Activated CD8-positive, alpha-beta T cell treated with anti-CD3 and anti-CD28 coated beads for 36 hours (primary cell): ENCODE data around the gene SLC30A5. TPM values are rescaled to one million over a fixed set of nuclear protein-coding genes. Genes with fewer than 3 reads are reported as not detected.
"Not testable (repeated sequence)": the region's sequence is repeated elsewhere in the genome, so short reads cannot be mapped to it uniquely, and the experiment has no call there.

Source experiments
- ATAC-seq: fragments of 200-7000 bp; cut with Tn5 transposase; one replicate; pipeline ENCODE4 v1.10.0; 2021; ENCODE audit warnings: mild to moderate bottlenecking, moderate library complexity
- CTCF ChIA-PET: fragments of 350-600 bp; sonication (Branson Sonifier 250); formaldehyde crosslinking; loops from one replicate; lab custom pipeline; 2021; ENCODE audit warnings: antibody characterized with exemption; lab: Charles Lee
- POLR2A ChIA-PET: fragments of 350-600 bp; sonication (Branson Sonifier 250); formaldehyde crosslinking; loops from one replicate; lab custom pipeline; 2021; ENCODE audit warnings: antibody characterized with exemption; lab: Charles Lee
- DNase-seq: peaks from one replicate; pipeline ENCODE4 v3.0.0-alpha.2; 2020
- H3K27ac Mint-ChIP-seq: one replicate; pipeline ENCODE4 v1.8.0; 2021; ENCODE audit warnings: mild to moderate bottlenecking, mixed read lengths
- H3K27me3 Mint-ChIP-seq: one replicate; pipeline ENCODE4 v1.8.0; 2021; ENCODE audit warnings: mixed read lengths
- H3K36me3 Mint-ChIP-seq: one replicate; pipeline ENCODE4 v1.8.0; 2021; ENCODE audit warnings: low read depth, mixed read lengths
- H3K4me1 Mint-ChIP-seq: one replicate; pipeline ENCODE4 v1.8.0; 2021; ENCODE audit warnings: low read depth, mixed read lengths
- H3K4me3 Mint-ChIP-seq: one replicate; pipeline ENCODE4 v1.8.0; 2021; ENCODE audit warnings: mild to moderate bottlenecking, moderate library complexity, mixed read lengths
- H3K9me3 Mint-ChIP-seq: one replicate; pipeline ENCODE4 v1.8.0; 2021; ENCODE audit warnings: mixed read lengths
- intact Hi-C: fragments of 100-400 bp; cut with micrococcal nuclease; formaldehyde crosslinking; loops from one replicate; pipeline ENCODE4 v1.10.0; 2022
- total RNA-seq, 2 experiments: library from RNA; stranded (reverse); gene quantifications; one replicate each; pipeline ENCODE4 v1.2.3, GENCODE V29; 2021
- TF ChIP-seq, protein P1 (sequence below): fragments of 200-600 bp; IDR thresholded peaks from one replicate; pipeline ENCODE4 v1.8.0; 2022; ENCODE audit warnings: antibody characterized with exemption, mild to moderate bottlenecking

Gene SLC30A5
- total RNA-seq, 2 experiments from 2014 or later: 33.0 to 40.1 TPM

DNA sequence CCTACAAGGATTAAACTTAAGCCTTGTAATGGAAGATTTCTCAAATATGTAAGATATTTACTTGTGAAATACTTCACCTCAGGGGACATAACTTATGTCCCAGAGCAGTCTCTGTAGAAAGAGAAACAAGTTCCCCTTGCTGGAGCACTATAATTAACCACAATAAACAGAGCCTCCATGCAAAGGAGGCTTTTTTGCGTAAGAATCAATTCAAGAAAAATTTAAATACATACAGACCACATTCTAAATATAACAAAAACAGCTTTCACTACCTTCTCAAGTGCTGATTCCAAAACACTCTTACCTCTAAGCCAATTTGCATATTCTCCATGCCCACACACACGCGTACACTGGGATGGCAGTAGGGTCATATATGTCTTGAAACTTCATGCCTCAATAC is 42.5 kb downstream of the SLC30A5 start:
- H3K9me3 Mint-ChIP-seq: peaks cover 6% of the 10 kb centered on the region
- no peak overlapping the region for H3K27ac Mint-ChIP-seq
- CTCF ChIA-PET: no interaction called here
- intact Hi-C loops: no loop called here
- no peaks in the 10 kb centered on the region for H3K27me3 Mint-ChIP-seq
- no peaks in the 10 kb centered on the region for H3K4me1 Mint-ChIP-seq
- no peak overlapping the region for H3K4me3 Mint-ChIP-seq
- no peak for ATAC-seq
- TF ChIP-seq, protein P1, sequence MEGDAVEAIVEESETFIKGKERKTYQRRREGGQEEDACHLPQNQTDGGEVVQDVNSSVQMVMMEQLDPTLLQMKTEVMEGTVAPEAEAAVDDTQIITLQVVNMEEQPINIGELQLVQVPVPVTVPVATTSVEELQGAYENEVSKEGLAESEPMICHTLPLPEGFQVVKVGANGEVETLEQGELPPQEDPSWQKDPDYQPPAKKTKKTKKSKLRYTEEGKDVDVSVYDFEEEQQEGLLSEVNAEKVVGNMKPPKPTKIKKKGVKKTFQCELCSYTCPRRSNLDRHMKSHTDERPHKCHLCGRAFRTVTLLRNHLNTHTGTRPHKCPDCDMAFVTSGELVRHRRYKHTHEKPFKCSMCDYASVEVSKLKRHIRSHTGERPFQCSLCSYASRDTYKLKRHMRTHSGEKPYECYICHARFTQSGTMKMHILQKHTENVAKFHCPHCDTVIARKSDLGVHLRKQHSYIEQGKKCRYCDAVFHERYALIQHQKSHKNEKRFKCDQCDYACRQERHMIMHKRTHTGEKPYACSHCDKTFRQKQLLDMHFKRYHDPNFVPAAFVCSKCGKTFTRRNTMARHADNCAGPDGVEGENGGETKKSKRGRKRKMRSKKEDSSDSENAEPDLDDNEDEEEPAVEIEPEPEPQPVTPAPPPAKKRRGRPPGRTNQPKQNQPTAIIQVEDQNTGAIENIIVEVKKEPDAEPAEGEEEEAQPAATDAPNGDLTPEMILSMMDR: no peak
- peaks cover 9% of the 10 kb centered on the region for H3K36me3 Mint-ChIP-seq
- POLR2A ChIA-PET: no interaction called here
- DNase-seq: no peak

DNA sequence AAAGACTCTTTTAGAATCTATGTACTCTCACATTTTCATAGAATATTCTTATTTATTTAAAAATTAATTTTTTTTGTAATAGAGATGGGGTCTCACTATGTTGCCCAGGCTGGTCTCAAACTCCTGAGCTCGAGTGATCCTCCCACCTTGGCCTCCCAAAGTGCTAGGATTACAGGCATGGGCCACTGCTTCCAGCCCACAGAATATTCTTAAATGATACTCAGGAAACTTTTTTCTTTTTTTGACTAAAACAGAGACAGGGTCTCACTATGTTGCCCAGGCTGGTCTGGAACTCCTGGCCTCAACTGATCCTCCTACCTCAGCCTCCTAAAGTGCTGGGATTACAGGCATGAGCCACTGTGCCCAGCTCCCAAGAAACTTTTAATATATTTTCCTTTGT is 43.4 kb downstream of the SLC30A5 start:
- POLR2A ChIA-PET, H3K4me1 Mint-ChIP-seq, H3K36me3 Mint-ChIP-seq, H3K27me3 Mint-ChIP-seq, DNase-seq, intact Hi-C loops, H3K27ac Mint-ChIP-seq, CTCF ChIA-PET, ATAC-seq, H3K4me3 Mint-ChIP-seq, H3K9me3 Mint-ChIP-seq: not testable (repeated sequence)

DNA sequence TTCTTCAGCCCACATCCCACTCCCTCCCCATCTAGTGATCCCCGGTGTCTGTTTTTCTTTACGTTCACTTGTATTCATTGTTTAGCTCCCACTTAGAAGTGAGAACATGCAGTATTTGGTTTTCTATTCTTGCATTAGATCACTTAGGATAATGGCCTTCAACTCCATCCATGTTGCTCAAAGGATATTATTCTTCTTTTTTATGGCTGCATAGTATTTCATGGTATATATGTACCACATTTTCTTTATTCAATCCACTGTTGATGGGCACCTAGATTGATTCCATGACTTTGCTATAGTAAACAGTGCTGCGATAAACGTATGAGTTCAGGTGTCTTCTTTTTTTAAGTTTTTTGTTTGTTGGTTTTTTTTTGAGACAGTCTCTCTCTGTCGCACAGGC is 44.0 kb downstream of the SLC30A5 start:
- H3K9me3 Mint-ChIP-seq: peaks cover 6% of the 10 kb centered on the region
- H3K36me3 Mint-ChIP-seq: peaks cover 9% of the 10 kb centered on the region
- H3K4me3 Mint-ChIP-seq: no peak overlapping the region
- no peaks in the 10 kb centered on the region for H3K27me3 Mint-ChIP-seq
- no peak overlapping the region for H3K27ac Mint-ChIP-seq
- DNase-seq: no peak
- CTCF ChIA-PET: no interaction called here
- intact Hi-C loops: no loop called here
- ATAC-seq: no peak
- TF ChIP-seq, protein P1: no peak
- POLR2A ChIA-PET: no interaction called here
- H3K4me1 Mint-ChIP-seq: no peaks in the 10 kb centered on the region

DNA sequence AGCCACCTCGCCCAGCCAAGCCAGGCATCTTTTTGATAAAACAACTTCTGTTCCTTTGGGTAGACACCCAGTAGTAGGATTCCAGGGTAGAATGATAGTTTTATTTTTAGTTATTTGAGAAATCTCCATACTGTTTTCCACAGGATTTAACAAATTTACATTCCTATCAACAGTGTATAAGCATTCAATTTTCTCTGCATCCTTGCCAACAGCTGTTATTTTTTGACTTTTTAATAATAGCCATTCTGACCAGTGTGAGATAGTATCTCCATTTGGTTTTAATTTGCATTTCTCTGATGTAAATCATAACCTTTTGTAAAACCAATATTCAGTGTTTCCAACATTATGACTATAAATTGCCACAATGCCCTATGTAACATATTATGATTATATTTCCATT is 45.0 kb downstream of the SLC30A5 start:
- CTCF ChIA-PET: no interaction called here
- Mint-ChIP-seq H3K27ac (no peak overlapping the region), H3K36me3 (peaks cover 5% of the 10 kb centered on the region), H3K27me3 (no peaks in the 10 kb centered on the region), H3K4me1 (no peaks in the 10 kb centered on the region), H3K4me3 (no peak overlapping the region), H3K9me3 (peaks cover 6% of the 10 kb centered on the region)
- DNase-seq (no peak), ATAC-seq (no peak)
- POLR2A ChIA-PET: no interaction called here
- intact Hi-C loops: no loop called here
- TF ChIP-seq, protein P1: no peak

DNA sequence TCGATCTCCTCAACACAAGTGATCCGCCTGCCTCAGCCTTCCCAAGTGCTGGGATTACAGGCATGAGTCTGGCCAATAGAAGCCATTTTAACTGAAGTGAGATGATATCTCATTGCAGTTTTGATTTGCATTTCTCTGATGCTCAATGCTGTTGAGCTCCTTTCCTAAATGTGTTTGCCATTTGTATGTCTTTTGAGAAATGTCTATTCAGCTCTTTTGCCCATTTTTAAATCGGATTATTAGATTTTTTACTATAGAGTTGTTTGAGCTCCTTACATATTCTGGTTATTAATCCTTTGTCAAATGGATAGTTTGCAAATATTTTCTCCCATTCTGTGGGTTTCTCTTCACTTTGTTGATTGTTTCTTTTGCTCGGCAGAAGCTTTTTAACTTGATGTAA is 46.4 kb downstream of the SLC30A5 start:
- H3K4me1 Mint-ChIP-seq, H3K9me3 Mint-ChIP-seq, H3K4me3 Mint-ChIP-seq, H3K27ac Mint-ChIP-seq, H3K36me3 Mint-ChIP-seq, H3K27me3 Mint-ChIP-seq, POLR2A ChIA-PET, intact Hi-C loops, ATAC-seq, DNase-seq: not testable (repeated sequence)
- CTCF ChIA-PET: interaction anchor here (1.1 kb wide), 1 partner anchor 36 kb away, joined by 3 read pairs; no protein-coding TSS in a partner anchor

DNA sequence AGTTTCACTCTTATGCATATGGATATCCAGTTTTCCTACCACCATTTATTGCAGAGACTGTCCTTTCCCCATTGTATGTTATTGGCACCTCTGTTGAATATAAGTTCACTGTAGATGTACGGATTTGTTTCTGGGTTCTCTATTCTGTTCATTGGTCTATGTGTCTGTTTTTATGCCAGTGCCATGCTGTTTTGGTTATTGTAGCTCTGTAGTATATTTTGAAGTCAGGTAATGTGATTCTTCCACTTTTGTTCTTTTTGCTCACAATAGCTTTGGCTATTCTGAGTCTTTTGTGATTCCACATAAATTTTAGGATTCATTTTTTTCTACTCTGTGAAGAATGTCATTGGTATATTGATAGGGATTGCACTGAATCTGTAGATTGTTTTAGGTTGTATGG is 47.0 kb downstream of the SLC30A5 start:
- DNase-seq (no peak), ATAC-seq (no peak)
- intact Hi-C loops: no loop called here
- no peaks in the 10 kb centered on the region for H3K27me3 Mint-ChIP-seq
- H3K4me3 Mint-ChIP-seq: no peak overlapping the region
- CTCF ChIA-PET: interaction anchor here (1.1 kb wide), 1 partner anchor 36 kb away, joined by 3 read pairs; no protein-coding TSS in a partner anchor
- H3K9me3 Mint-ChIP-seq: peaks cover 6% of the 10 kb centered on the region
- no peaks in the 10 kb centered on the region for H3K36me3 Mint-ChIP-seq
- TF ChIP-seq, protein P1: no peak
- POLR2A ChIA-PET: no interaction called here
- no peaks in the 10 kb centered on the region for H3K4me1 Mint-ChIP-seq
- no peak overlapping the region for H3K27ac Mint-ChIP-seq

DNA sequence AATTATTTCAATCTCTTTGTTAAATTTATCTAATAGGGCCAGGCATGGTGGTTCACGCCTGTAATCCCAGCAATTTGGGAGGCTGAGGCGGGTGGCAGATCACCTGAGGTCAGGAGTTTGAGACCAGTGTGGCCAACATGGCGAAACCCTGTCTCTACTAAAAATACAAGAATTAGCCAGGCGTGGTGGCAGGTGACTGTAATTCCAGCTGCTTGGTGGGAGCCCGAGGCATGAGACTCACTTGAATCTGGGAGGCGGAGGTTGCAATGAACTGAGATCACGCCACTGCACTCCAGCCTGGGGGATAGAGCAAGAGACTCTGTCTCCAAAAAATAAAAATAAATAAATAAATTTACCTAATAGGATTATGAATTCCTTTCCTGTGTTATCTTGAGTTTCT is 54.8 kb downstream of the SLC30A5 start:
- DNase-seq, ATAC-seq, intact Hi-C loops, H3K4me3 Mint-ChIP-seq, POLR2A ChIA-PET, H3K36me3 Mint-ChIP-seq, CTCF ChIA-PET, H3K27ac Mint-ChIP-seq, H3K4me1 Mint-ChIP-seq, H3K9me3 Mint-ChIP-seq, H3K27me3 Mint-ChIP-seq: not testable (repeated sequence)
